Mucosa of descending colon (tissue), 3 donors: ENCODE data around the gene TOX2. TPM values are rescaled to one million over a fixed set of nuclear protein-coding genes. Genes with fewer than 3 reads are reported as not detected.

ENCODE experiments used
- ATAC-seq: fragments of 200-7000 bp; cut with Tn5 transposase; one replicate; pipeline ENCODE4 v1.9.1; 2020; ENCODE audit warnings: mild to moderate bottlenecking, moderate library complexity
- DNase-seq, 3 donors: peaks; one replicate each; pipeline ENCODE4 v3.0.0-alpha.2; 2020
- H3K36me3 ChIP-seq: fragments of 200-600 bp; one replicate; pipeline ENCODE4 v1.8.0; 2021; ENCODE audit warnings: low read depth, mild to moderate bottlenecking
- H3K4me1 ChIP-seq: fragments of 200-600 bp; one replicate; pipeline ENCODE4 v1.8.0; 2021; ENCODE audit warnings: low read depth, mild to moderate bottlenecking
- H3K4me3 ChIP-seq: fragments of 200-600 bp; one replicate; pipeline ENCODE4 v1.8.0; 2021; ENCODE audit warnings: mild to moderate bottlenecking
- H3K9me3 ChIP-seq: fragments of 200-600 bp; one replicate; pipeline ENCODE4 v1.8.0; 2021; ENCODE audit warnings: mild to moderate bottlenecking
- intact Hi-C, 2 donors: fragments of 100-400 bp; cut with DNase I in 1 of 2; cut with micrococcal nuclease in 1 of 2; formaldehyde crosslinking; loops; one replicate each; pipeline versions ENCODE4 v1.11.0 to v1.11.1; 2022; cut with DNase I, micrococcal nuclease
- total RNA-seq, 3 donors: library from RNA; stranded (reverse); fragmentation: NEBNext Ultra II Directional in 2 of 3; extraction: Animal tissue kit (Norgen Biotek cat#: 25700) in 2 of 3; gene quantifications; one replicate each; pipeline versions ENCODE4 v1.2.1 to v1.2.4, GENCODE V29; 2021 to 2023
- TF ChIP-seq, protein P1 (sequence below): fragments of 200-600 bp; IDR thresholded peaks from one replicate; pipeline ENCODE4 v1.8.0; 2022; ENCODE audit warnings: antibody characterized with exemption, mild to moderate bottlenecking
- donor health status: DM: no; HTN: no; CAD: no; lungs with moderate emphysema.
- donor health status: DM: no; HTN: no; CAD: no.
- donor health status: DM: no; HTN: yes; CAD: no.

TOX2 gene
- total RNA-seq, 3 donors from 2014 or later: 2.9 to 6.1 (median 5.5) TPM

DNA sequence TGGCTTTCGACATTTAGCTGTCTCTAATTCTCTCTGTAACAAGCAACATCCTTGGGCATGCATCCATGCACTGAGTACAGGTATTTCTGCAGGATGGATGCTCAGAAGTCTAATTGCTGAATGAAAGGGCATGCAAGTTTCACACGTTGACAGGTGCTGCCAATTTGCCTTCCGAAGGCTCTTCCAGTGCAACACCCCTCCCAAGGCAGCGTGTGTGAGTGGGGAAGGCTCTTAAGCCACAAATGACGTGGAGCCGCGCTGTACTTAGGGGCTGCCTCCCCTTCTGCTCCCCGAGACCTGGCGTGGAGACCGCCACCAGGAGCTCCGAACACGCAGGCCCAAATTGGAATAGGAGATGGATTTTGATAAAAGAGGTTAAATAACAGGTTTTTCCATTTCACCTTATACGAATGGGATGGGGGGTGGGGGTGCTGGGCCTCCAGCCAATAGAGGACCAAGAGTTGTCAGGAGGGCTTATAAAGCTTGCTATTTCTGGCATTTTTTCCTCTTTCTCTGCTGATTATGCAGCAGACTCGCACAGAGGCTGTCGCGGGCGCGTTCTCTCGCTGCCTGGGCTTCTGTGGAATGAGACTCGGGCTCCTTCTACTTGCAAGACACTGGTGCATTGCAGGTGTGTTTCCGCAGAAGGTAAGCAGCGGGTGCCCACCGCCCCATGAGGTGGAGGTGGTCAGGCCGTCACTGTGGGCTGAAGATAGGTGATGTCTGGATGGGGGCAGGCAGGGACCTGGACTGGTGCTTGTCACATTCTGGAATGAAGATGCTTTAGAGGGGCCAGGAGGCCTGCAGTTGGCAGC is 30.9 kb downstream of the TOX2 start:
- Histone ChIP-seq H3K36me3 (no peaks in the 10 kb centered on the region), H3K9me3 (no peaks in the 10 kb centered on the region), H3K4me3 (no peak overlapping the region), H3K4me1 (peaks cover 27% of the 10 kb centered on the region)
- TF ChIP-seq, protein P1, sequence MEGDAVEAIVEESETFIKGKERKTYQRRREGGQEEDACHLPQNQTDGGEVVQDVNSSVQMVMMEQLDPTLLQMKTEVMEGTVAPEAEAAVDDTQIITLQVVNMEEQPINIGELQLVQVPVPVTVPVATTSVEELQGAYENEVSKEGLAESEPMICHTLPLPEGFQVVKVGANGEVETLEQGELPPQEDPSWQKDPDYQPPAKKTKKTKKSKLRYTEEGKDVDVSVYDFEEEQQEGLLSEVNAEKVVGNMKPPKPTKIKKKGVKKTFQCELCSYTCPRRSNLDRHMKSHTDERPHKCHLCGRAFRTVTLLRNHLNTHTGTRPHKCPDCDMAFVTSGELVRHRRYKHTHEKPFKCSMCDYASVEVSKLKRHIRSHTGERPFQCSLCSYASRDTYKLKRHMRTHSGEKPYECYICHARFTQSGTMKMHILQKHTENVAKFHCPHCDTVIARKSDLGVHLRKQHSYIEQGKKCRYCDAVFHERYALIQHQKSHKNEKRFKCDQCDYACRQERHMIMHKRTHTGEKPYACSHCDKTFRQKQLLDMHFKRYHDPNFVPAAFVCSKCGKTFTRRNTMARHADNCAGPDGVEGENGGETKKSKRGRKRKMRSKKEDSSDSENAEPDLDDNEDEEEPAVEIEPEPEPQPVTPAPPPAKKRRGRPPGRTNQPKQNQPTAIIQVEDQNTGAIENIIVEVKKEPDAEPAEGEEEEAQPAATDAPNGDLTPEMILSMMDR: no peak
- DNase-seq: no peak
- intact Hi-C loops: no loop called here
- ATAC-seq: no peak

DNA sequence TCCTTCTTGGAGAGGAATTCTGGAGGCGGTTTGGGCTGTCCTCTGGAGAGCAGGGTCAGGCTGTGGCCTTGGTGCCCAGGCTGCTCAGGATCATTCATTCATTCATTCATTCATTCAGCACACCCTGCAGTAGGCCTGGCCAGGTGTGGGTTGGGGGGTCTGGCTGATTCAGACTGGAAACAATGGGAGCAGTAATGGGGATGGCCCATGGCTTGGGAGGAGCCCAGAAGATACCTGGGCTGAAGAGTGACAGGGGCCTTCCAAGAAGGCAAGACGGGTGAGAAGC is 31.5 kb downstream of the TOX2 start:
- ATAC-seq (no peak), DNase-seq (no peak)
- TF ChIP-seq, protein P1: no peak
- Histone ChIP-seq H3K4me1 (peaks cover 24% of the 10 kb centered on the region), H3K36me3 (no peaks in the 10 kb centered on the region), H3K9me3 (no peaks in the 10 kb centered on the region), H3K4me3 (no peak overlapping the region)
- intact Hi-C loops: no loop called here

DNA sequence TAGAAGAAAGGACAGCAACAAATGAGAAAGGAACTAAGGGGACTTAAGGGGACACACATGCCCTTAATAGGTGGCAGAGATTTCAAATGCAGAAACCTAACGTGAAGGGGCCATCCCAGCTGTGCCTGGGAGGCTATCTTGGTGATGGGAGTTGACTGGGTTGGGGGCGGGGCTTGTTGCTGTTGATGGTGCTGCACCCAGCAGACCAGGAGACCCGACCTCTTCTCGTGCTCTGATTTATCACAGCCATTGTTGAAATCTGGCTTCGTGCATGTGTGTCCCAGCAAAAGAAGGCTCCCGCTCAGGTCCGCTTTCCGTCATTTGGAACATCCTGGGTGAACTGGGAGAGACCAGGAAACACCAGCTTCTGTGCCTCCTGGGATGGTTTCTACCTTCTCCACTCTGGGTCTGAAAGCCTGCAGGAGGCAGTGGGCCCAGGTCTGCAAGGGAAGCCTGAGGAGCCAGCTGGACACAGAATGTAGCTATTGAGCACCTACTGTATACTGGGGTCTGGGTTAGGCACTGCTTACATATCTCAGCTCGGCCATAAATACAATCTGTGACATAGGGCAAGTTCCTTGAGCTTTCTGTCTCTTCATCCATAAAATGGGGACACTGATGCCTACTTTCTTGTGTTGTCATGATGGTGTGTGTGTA is 32.1 kb downstream of the TOX2 start:
- H3K9me3 ChIP-seq: no peaks in the 10 kb centered on the region
- DNase-seq (no peak), ATAC-seq (no peak)
- peaks cover 18% of the 10 kb centered on the region for H3K4me1 ChIP-seq
- no peaks in the 10 kb centered on the region for H3K36me3 ChIP-seq
- H3K4me3 ChIP-seq: no peak overlapping the region
- TF ChIP-seq, protein P1: no peak
- intact Hi-C loops: no loop called here

DNA sequence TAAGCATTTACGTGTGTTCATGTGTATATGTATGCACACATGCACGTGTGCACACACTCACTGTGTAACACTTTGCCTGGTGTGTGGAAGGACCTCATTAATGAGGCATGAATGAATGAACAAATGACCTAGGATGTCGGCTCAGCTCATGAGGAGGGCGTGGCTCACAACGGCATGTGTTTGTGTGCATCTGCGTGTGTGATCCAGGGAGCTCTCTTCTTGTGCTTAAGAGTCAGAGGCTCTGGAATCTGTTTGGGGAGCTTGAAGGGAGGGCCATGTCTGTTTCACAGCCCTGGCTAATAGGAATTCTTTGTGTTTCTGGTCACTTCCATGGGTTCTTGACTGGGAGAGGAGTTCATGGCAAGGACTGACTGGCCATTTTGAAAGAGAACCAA is 32.7 kb downstream of the TOX2 start:
- DNase-seq (no peak), ATAC-seq (no peak)
- no peaks in the 10 kb centered on the region for H3K9me3 ChIP-seq
- no peak overlapping the region for H3K4me3 ChIP-seq
- no peaks in the 10 kb centered on the region for H3K36me3 ChIP-seq
- intact Hi-C loops: no loop called here
- TF ChIP-seq, protein P1: no peak
- H3K4me1 ChIP-seq: peaks cover 13% of the 10 kb centered on the region

DNA sequence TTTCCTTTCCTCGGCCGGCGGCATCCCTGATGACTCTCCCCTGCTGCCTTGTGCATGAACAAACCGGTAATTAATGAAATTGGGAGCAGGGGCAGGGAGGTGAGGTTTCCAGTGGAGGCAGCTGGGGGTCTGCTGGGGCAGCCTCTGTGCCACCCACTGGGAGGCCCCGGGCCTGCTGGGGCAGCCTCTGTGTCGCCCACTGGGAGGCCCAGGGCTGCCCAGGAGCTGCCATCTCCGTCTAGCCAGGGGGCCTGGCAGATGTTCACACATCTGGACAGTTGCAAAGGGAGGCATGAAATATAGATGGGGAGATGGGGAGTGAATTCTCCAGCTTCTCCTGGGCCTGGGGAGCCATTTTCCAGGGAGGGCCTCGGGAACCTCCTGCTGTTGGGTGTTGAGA is 33.8 kb downstream of the TOX2 start:
- TF ChIP-seq, protein P1: no peak
- Histone ChIP-seq H3K4me3 (no peak overlapping the region), H3K4me1 (peaks cover 4% of the 10 kb centered on the region), H3K9me3 (no peaks in the 10 kb centered on the region), H3K36me3 (no peaks in the 10 kb centered on the region)
- DNase-seq: no peak
- ATAC-seq: no peak
- intact Hi-C loops: no loop called here
